Measurements from ENCODE around the gene PBXIP1.

DNA sequence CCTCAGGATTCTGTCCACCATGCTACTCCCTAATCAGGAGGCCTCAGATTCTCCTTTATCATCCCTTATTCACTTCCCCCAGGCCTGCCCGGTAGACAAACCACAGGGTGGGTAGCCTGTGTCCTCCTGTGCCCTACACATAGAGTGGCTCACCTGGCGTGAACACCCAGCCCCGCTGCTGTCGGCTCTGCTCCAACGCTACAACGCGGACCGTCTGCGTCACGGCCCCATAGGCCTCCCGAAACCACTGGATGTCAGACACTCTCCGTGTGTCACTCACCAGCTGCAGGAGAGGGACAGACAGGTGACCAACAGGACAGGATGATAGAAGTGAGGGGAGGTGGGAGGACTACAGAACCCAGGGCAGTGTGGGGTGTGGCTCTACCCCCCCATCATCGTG is 29.7 kb downstream of the PBXIP1 start:
- no peak for TF ChIP-seq HOXA9 (CRISPR knock-in tag; IDR thresholded peaks at IDR 0.05; ENCODE audit: borderline replicate concordance)
- TF ChIP-seq, protein P1, sequence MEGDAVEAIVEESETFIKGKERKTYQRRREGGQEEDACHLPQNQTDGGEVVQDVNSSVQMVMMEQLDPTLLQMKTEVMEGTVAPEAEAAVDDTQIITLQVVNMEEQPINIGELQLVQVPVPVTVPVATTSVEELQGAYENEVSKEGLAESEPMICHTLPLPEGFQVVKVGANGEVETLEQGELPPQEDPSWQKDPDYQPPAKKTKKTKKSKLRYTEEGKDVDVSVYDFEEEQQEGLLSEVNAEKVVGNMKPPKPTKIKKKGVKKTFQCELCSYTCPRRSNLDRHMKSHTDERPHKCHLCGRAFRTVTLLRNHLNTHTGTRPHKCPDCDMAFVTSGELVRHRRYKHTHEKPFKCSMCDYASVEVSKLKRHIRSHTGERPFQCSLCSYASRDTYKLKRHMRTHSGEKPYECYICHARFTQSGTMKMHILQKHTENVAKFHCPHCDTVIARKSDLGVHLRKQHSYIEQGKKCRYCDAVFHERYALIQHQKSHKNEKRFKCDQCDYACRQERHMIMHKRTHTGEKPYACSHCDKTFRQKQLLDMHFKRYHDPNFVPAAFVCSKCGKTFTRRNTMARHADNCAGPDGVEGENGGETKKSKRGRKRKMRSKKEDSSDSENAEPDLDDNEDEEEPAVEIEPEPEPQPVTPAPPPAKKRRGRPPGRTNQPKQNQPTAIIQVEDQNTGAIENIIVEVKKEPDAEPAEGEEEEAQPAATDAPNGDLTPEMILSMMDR (CRISPR knock-in tag; IDR thresholded peaks at IDR 0.05): no peak
- TF ChIP-seq ZNF747 (CRISPR knock-in tag; IDR thresholded peaks at IDR 0.05; ENCODE audit: borderline replicate concordance): no peak
- TF ChIP-seq ZNF549 (CRISPR knock-in tag; IDR thresholded peaks at IDR 0.05): no peak
- TF ChIP-seq EHMT2 (IDR thresholded peaks at IDR 0.05; ENCODE audit: borderline replicate concordance, low read depth, low read length): no peak
- TF ChIP-seq ZNF761 (CRISPR knock-in tag; conservative IDR thresholded peaks at IDR 0.05): no peak
- TF ChIP-seq YY1 (IDR thresholded peaks at IDR 0.05; ENCODE audit: insufficient read depth, insufficient replicate concordance, low read depth, low read length): no peak
- TF ChIP-seq ZNF33A (CRISPR knock-in tag; IDR thresholded peaks at IDR 0.05; ENCODE audit: borderline replicate concordance): no peak
- TF ChIP-seq, protein P2, sequence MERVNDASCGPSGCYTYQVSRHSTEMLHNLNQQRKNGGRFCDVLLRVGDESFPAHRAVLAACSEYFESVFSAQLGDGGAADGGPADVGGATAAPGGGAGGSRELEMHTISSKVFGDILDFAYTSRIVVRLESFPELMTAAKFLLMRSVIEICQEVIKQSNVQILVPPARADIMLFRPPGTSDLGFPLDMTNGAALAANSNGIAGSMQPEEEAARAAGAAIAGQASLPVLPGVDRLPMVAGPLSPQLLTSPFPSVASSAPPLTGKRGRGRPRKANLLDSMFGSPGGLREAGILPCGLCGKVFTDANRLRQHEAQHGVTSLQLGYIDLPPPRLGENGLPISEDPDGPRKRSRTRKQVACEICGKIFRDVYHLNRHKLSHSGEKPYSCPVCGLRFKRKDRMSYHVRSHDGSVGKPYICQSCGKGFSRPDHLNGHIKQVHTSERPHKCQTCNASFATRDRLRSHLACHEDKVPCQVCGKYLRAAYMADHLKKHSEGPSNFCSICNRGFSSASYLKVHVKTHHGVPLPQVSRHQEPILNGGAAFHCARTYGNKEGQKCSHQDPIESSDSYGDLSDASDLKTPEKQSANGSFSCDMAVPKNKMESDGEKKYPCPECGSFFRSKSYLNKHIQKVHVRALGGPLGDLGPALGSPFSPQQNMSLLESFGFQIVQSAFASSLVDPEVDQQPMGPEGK (CRISPR knock-in tag; IDR thresholded peaks at IDR 0.05): no peak
- no peak for TF ChIP-seq CCAR2 (optimal IDR thresholded peaks at IDR 0.05; ENCODE audit: low read depth, low read length)
